Skin of body (tissue), 2 donors: ENCODE results near the gene COL4A2. TPM values are rescaled to one million over a fixed set of nuclear protein-coding genes. Genes with fewer than 3 reads are reported as not detected.

Source experiments
- DNase-seq: peaks from one replicate; lab custom pipeline; 2025; lab: John Stamatoyannopoulos, UW
- total RNA-seq: library from RNA; depleted of rRNA; stranded (reverse); fragments of >200 nt; gene quantifications from one replicate; pipeline ENCODE4 v1.2.3, GENCODE V29; 2014

The COL4A2 gene
- total RNA-seq, 1 donor from 2014 or later, result 479 TPM

DNA sequence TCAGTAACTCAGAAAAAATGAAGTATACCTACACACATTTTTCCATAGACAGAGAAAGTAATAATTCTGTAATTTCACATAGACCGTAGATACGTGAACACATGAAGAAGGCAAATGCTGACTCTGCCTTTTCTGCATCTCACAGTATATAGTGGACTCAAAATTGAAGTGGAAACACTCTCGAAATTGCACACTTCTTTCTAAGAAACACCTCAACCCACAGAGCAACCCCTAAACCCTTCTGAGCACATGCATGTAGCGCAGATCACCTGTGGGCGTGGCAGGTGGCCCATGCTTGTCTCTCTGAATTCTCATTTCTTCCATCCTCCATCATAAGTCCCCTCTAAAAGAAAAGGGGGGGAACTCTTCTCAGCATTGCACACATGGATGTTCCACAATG is 34.9 kb upstream of the COL4A2 start:
- no peak for DNase-seq

DNA sequence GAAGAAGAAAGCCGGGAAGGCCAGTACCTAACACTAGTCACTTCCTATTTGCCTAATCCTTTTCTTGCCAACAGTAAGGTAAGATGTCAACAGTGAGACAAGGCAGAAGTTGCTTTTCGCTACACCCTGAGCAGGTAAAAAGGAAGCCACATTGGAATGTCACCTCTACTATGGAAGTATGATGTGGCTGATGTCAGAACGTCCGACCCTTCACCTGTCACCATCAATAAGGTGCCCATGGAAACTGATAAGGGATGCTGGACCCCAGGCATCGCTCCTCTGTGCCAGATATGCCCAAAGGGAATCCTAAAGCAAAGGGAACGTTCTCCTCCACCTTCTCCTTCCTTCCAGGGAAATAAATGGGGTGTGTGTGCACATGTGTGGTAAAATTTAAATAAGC is 34.4 kb upstream of the COL4A2 start:
- no peak for DNase-seq

DNA sequence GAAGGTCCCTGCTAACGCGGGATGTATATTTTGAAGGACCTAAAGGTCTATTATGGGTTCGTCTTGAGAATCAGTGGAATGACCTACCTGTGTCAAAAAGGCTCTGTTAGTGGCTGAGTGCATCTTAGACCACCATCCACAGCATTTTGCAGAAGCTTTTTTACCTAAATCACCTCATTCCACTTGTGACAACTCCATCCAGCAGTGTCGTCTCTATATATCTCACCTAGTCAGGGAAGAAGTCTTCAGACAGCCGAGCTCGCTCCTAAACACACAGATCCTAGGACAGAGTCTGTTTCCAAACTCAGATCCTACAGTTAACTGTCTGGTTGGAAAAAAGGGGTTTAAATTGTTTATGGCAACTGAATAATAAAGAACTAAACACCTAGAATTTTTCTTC is 33.8 kb upstream of the COL4A2 start:
- no peak for DNase-seq

DNA sequence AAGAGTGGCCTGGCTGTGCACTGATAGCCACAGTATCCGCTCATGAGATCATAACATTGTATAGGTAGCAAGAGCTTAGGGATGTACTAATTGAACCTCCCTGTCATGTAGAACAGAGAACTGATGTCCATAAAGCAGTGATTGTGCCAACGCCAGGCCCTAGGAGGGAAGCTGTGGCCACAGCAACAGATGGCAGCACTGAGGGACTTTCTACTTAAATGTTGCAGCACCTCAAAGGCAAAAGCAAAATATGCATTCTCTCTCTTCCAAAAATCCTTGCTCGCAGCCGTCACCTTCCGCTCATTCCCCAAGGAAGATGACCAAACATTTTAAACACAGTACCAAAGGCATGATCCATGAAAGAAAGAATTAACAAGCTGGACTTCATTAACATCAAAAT is 32.4 kb upstream of the COL4A2 start:
- no peak for DNase-seq

DNA sequence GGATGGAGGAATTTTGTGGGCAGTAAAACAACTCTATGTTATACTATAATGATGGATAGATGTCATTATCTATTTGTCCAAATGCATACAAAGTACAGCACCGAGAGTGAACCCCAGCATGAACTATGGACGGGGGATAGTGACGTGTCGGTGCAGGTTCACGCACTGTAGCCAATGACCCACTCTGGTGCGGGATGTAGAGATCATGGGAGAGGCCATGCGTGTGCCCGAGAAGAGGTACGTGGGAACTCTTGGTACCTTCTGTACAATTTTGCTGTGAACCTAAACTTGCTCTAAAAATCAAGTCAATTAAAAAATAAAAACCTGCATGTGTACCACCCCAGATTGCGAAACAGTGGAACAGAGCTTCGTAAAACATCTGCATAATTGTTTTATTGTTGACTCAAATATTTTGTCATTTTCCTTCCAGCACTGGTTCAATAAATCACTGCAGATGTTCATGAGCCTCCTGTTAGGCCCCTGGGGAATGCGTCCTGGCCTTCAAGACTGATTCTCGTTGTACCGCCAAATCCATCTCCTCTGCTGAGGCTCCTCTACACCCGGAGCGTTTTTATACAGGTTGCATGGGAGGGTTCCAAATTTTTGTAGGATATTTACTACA is 31.0 kb upstream of the COL4A2 start:
- DNase-seq, result peak; percentile 63

DNA sequence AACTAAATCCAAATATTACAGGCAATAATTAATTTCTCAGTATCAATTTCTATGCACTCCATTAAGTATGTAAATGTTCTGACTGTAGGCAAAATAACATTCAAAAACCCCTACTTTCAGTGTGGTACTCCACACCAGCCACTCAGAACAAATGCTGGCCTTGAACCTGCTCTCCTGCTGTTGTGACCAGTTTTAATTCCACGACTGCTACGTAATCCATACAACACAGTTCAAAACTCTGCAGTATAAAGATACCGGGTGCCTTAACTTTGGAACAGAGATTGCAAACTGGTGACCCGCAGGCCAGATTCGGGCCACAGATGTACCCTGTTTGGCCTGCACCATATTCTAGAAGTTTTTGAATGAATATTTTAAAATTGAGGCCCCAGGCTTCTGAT is 30.5 kb upstream of the COL4A2 start:
- no peak for DNase-seq

DNA sequence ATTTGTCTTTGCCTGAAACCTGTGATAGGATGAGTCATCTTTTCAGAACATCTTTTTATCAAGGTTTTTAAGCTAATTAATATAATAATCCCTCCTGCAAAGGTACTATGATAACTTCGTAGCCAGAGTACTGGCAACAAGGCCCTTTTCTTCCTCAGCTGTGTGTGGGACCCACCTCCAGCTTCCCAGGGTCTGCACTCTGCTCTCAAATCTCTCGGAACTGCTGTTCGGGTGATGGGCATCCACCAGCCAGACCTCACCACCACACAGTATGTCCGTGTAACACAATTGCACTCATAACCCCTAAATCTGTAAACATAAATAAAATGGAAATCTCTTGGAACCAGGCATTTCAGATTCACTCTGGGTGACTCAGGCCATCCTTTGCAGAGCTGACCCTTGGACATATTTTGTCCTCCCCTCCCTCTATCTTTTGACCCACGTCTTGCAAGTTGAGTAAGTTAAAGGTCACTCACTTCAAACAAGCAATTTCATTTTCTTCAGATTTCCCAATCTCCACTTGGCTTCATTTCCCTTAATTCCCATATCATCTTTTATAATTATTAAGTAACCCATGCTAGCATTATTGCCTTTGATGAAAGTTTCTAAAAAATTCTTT is 29.6 kb upstream of the COL4A2 start:
- no peak for DNase-seq

DNA sequence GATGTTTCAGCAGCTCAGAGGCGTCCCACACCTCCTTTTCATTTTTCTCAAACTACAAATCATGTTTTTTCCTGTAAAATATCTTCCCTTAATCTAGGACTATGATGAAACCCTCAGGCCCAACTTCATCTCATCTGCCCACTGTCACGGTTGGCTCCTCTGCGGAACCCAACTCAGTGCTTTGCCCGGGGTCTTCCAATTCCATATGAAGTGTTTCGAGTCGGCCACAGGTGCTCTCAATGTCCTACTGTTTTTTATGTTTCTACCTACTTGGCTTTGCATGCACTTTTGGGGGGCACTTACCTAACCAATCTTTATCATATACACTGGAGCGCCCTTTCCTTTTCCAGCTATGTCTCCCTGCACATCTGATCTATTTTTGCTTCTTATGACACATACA is 28.2 kb upstream of the COL4A2 start:
- DNase-seq, result no peak

DNA sequence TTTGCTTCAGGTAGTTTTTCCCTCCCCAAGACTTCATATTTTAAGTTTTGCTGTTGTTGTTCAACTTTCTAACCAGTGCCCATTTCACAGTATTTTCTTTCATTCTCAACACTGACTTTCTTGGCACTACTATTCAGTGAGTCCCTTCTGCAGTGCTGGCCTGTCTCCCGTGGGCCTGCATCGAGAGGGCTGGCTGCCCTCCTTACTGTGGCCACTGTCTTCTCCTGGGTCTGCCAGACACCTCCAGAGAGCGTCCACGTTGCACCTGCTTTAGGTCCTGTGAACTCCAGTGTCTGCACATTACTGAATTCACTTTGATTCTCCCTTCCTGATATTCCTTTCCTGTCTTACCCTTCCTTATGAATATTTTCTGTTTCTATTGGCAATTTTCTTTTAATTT is 27.4 kb upstream of the COL4A2 start:
- no peak for DNase-seq

DNA sequence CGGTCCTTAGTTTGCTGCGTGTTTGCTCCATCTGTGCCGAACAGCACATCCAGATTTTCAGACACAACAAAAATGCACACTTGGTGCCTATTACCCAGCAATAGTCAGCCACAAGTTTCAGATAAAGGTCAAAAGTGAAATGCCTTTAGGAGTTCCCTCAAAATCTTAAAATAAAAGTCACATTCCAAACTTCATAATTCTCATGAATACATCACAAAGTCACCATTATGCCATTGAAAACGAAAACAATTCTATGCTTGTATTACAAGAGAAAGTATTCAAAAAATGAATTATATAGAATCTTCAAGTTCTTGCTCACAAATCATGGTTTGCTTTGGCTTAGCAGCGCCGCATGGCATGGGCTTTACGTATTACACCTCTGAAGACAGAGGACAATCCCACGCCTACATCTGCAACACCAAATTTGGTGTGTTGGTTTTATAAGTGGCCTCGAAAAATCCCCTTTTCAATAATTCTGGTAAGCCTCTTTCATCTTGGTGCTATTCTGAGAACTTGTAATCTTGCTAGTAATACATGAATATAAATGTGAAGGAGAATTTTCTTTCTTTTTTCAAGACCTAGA is 26.8 kb upstream of the COL4A2 start:
- no peak for DNase-seq

DNA sequence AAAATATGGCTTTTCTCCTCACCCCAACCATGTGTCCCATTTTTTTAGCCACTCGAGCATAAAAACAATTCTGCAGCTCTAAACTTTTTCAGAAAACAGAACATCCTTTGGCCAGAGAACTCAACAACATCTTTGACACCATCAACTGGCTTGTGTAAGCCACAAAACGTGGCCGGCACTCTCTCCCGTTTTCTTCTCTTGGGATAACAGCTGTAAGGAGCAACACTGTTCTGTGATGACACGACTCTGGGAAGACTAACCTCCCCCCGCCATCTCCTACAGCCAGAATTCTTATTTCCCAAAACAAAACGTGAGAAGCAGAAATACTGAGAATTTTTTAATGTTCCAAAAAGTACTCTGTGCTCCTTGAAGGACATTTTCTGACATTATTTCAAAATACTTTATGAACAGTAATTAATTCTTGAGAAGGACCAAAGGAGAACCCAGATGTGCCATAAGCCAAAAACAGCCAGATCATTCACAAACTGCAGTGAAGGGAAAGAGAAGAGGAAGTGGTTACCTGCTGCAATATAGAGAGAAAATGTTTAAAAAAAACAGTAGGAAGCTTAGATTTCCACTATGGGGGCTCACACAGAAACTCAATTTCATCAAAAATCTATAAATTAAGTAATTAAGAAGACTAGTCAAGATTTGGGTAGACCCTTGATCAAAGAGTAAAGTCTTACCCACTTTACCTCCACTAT is 25.9 kb upstream of the COL4A2 start:
- DNase-seq, result no peak

DNA sequence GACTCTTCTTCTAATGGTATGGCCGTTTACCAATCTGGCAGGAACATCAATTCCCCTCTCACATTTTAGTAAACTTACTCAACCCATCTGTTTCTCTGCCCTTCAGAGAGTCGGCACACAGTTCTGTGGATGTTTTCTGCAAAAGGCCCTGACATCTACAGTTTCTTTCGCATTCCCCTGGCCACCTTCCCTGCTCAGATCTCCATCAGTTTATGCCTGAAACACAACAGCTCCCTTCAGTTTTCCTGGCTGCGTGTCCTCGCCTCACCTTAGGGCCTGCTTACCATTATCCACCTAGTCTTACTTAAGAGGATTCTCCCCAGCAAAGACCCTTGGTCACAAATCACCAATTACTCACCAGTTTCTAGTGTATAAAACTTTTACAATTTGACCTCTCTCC is 25.3 kb upstream of the COL4A2 start:
- no peak for DNase-seq

DNA sequence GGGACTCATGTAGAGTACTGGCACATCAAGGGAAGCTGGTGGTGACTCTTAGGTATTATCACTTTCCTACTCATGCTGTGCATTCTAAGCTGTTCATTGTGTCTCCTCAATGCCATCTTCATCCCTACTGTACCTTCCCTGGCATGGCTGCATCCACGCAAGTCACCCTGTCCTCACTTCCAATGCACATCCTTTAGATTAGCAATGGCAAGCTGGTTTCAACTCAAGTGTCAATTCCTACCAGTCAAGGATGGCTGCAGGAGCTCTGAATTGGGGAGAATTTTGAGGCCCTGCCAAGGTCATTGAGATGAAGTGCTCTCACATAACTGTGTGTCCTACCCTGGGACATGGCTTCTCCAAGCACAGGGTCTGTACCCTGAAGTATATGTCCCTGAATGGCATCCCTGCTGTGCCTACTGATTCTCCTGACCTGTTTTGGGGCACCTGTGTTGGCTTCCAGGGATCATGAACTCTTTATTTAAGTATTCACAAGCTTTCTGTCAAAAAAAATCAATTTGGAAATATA is 24.7 kb upstream of the COL4A2 start:
- DNase-seq, result no peak

DNA sequence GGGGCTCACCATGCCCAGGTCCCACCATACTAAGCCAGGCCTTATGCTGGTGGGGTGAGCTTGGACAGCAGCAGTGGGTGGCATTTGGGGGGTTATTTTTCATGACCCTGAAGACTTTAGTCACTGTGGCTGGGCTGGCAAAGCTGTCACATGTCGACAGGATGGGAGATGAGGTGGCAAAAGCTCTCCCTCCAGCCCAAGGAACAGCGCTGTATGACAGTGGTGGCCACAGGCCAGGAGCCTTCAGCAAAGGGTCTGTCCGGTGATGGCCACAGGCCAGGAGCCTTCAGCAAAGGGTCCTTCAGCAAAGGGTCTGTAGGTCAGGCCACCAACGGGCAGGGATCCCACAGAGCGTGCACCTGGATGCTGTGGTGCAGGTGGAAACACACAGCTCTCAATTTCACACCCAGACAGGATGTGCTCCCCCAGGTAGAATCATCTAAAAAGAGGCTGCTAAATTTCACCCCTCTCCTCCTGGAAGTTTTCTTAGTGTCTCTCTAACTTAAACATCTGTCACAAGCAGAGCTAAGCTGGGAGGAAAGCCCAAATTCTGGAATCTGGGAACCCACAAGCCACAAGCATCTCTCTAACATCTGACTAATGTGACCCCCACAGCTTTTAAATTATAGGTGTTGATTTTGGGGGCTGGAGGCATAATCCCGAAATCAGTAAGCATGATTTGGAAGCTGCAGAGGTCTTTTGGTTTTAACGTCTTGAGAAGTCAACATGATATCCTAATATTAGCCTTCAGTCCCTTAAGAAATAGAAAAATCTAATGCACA is 23.2 kb upstream of the COL4A2 start:
- peak; percentile 85 for DNase-seq

DNA sequence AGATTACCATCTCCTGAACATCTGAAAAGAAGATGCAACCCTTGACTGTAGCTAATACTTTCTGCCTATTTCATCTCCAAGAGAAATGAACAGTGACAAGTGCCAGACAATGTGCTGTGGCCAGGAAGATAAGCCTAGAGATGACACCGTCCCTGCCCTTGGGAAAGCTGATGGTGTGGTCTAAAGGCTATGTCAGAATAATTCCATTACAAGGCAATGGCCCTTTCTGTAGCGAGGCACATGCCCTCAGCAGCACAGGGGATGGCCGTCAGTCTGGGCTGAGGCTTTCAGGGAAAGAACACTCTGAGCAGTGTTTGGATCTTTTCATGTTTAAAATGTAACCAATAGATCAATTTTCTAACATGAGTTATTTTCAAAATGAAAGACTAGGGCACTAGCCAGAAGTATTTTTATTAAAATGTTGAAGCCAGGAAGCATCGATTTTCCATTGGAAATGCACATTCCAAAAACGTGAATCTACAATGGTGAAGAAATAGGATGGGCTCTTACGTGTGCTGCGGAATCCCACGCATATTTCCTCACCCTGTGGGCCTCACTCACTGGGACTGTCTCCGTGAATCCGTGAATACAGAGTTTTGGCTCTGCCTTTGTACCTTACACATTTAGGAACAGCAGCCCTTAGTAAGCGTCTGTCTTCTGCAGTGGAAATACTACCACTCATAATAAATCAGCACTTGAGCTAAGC is 22.2 kb upstream of the COL4A2 start:
- no peak for DNase-seq

DNA sequence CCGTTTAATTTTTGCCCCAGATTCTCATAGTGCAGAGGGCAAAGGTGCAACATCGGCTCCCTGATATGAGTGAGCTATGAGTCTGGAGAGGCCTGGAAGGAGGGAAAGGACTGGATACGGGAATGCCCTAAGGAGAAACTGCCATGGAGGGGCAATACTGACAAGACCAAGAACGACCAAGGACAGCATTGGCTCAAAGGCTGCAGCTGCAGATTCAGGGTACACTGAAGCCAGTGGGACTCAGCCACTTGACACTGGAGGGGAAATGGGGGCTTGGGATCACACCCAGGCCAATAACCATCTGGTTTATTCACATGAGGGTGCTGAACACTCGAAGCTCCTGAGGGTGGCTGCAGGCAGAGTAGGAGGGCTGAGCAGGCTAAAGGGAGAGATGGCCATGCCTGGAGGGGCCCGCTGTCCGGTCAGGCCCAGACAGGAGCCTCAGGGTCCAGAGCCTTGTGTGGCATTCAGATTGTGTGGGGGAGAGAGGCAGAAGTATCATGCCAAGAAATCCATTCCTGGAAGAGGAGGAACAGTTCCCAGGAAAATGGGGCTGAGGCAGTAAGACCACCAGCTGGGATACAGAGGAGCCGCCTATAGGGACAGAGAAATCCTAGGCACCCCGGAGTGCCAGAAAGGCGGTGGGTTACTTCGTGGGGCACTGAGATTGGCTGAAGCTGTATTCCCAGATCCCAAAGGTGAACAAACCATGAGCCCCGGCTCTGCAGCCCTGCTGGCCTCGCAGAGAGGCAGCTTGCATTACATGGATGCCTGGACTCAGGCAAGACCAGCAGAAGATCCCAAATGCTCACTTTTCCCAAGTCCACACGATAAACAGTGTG is 20.9 kb upstream of the COL4A2 start:
- no peak for DNase-seq

DNA sequence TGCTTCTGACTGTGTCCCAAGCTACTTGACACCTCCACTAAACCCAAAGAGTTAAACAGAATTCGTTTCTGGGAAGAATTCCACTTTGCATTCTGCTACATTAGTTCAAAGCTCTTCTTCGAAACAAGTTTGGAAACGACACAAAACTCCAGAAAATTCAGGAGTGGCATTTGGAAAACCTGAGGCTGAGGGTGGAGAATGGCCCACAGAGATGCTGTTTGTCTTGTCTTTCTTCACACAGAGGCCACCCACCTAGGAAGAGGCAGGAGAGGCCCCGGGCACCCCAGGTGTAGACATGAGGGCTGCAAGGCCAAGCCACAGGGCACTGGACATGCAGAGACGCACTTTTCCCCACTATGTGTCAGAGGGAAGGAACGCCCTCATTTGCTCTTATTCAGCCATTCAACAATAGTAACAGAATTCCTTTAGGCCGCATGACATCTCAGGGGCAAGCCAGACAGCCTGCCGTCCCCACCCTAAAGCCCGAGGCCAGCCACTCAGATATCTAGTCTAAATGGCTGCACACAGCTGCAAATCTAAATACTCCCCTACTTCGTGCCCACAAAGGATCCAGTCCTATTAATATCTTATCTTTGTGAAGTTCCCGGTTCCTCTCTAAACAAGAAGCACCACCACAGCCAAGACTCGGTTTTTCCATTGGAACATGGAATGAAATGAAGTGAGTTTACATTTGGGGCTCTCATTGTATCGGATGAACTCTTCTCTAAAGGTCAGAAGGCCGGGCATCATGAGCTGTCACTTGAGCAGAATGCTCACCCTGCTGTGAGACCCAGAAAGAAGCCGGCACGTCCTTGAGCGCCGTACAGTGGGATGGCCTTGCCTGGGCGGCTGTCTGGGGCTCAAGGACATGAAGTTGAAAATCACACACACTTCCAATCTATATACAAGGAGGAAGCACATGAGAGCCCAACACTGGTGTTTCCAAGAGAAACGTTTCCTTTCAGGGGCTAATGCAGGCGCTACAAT is 20.0 kb upstream of the COL4A2 start:
- no peak for DNase-seq

DNA sequence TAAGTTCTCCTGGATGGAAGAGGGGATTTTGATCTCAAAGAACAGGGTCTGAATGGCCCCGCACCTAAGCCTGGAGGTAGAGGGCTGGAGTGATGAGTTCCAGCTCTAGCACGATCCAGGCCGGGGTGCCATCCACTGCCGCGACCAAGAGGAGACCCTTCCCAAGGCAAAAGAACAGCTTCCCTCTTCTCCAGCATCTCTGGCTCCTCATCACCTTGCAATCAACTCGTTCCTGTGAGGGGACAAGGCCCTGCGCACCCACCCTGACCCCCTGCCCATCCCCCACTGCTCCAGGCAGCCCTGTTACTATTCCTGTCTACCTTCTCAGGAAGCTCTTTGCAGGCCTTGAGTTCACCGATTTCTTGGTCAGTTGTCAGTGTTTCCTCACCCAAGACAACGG is 17.9 kb upstream of the COL4A2 start:
- no peak for DNase-seq

DNA sequence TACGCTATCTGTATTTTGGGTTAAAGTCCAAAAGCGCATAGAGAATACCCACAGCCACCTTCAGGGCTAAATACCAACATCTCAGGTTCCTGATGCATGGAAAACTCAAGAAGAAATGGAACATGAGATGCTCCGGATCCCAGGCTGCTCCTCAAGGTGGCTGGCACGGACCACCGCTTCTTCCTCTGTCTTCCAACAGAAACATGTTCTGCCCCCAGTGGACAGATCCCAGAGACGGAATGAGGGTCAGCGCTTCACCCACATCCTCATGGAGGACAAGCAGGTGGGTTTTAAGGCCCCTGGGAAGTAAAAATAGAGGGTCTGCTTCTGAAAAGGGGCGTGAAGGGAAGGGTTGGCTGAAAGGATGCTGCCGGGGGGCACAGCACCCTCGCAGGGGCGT is 17.4 kb upstream of the COL4A2 start:
- DNase-seq, result no peak
